ENCODE data around the gene GALNT1.
A peak's percentile ranks its signal among the peaks of the same experiment; 100 is the strongest.

GALNT1 gene

GRCh38 chr18:35673682-35674081, 92.1 kb downstream of the GALNT1 start:
- DNase-seq (ENCODE audit: low read depth): no peak

DNA sequence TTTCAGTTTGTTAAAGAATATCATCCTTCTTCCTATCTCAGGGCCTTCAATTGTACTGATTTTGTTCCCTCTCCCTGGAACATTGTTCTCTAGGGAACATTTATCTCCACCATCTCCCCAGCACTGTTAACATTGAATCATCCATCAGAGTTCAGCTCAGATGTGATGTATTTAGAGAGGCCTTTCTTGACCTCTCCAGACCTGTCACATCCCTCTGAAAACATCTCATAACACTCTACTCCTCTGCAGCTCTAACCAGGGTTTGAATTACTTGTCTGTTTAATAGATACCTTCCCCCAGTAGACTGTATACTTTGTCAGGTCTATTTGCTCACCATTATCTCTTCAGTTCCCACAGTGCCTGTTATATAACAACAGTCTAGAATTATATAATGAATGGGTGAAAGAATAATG, 98.6 kb downstream of the GALNT1 start:
- DNase-seq (ENCODE audit: low read depth): no peak

DNA sequence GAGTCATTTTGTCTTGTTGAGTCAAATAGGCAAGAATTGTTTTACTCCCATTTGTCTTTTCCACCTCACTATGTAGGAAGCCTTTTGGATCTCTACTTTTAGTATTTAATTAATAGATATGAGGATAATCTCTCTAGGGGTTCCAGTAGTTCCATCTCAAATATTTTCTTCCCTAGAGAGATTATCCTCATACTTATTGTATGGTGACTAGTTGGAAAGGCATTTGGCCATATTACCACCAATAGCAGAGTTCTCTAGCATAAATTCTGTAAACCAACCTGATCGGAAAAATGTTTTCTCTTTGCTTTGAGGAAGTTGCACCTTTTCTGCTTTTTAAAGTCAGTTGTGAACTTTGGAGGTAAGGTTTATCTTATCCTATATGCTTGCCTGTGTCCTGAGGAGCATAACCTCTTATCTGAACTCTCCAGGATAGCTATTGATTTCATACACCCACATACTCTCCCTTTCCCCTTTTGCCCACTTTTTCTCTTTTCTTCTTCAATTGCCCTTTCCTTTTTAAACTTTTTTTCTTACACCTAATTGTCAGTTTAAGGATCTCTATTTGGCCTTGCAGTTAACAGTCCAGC, 100.8 kb downstream of the GALNT1 start:
- DNase-seq (ENCODE audit: low read depth): no peak

- DNase-seq (ENCODE audit: low read depth): no peak
Measured at GRCh38 chr18:35683021-35683420, 101.5 kb downstream of the GALNT1 start.

DNA sequence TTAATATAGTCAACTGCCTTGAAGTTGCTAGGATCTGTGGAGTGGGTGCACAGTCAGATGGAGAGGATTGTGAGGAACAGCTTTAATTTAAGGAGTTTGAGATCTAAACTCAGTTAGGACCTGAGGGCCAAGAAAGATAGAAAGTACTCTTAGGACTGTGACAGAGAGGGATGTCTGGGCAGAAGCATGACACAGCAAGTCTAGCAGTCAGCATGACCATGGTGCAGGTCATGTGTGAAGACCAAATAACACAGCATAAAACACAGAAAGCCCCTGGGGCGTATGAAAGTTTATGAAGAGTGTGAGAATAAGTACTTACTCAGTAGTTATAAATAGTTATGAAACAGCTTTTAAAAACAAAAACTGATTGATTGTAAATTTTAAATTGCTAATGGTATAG, 107.2 kb downstream of the GALNT1 start:
- DNase-seq (ENCODE audit: low read depth): no peak

DNA sequence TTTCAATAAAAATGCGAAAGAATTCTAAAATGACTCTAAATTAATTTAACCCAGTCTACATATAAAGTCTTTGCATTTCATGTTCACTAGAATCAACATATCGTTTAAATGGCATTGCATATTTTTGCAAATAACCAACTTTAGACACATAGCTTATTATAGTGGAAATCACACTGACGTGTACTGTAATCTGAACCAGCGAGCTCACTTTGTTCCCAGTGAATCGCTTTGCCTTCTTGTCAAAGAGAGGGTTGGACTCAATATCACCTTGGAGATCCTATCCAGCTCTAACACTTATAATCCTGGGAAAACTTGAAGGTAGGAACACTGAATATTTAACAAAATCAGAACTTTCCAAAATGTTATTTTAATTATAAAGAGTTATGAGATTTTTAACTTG, 108.2 kb downstream of the GALNT1 start:
- no peak for DNase-seq (ENCODE audit: low read depth)

GRCh38 chr18:35691625-35692024, 110.1 kb downstream of the GALNT1 start:
- DNase-seq (ENCODE audit: low read depth): no peak

- no peak for DNase-seq (ENCODE audit: low read depth)
Measured at GRCh38 chr18:35692866-35693265, 111.3 kb downstream of the GALNT1 start.

DNA sequence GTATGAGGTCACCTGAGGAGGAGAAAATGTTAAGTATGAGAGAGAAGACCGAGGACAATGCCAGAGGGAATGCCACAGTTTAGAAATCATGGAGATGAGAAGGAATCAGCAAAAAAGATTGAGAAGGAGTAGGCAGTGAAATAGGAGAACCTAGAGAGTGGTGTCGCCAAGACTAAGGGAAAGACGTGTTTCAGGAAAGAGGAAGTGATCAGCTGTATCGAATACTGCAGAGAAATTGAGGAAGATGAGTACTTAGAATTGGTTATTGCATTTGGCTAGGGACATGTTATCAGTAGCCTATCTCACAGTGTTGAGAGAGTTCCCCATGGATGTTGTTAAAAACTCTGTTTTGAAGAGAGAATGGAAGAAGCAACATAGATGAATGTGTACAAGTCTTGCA, 112.3 kb downstream of the GALNT1 start:
- DNase-seq (ENCODE audit: low read depth): no peak

DNA sequence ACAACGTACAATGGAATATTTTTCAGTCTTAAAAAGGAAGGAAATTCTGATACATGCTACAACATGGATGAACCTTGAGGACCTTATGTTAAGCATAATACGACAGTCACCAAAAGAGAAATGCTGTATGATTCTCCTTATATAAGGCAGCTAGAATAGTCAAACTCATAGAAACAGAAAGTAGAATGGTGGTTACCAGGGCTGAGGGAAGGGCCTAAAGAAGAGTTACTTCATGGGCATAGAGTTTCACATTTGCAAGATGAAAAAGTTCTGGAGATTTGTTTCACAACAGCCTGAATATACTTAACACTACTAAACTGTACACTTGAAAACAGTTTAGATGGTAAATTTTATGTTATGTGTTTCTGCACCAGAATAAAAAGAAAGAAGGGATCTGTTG, 113.3 kb downstream of the GALNT1 start:
- DNase-seq (ENCODE audit: low read depth): no peak

DNA sequence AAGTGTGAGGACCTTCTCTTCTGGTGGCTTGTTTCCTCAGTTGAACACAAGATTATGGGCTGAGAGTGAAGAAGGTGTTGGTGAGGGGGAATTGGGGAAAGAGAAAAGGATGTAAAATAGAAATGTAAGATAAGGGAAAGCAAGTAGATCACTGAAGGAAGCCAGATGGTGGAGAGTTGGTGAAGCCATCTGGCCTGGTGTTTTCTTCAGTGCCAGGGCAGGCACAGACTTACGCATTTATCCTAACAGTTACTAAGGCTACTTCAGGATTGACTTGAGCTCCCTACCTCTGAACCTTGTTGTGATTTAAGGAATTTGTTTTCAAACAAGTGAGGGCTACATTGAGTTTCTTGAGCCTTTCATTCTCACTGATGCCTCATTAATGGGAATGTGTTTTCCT, 113.8 kb downstream of the GALNT1 start:
- no peak for DNase-seq (ENCODE audit: low read depth)

DNA sequence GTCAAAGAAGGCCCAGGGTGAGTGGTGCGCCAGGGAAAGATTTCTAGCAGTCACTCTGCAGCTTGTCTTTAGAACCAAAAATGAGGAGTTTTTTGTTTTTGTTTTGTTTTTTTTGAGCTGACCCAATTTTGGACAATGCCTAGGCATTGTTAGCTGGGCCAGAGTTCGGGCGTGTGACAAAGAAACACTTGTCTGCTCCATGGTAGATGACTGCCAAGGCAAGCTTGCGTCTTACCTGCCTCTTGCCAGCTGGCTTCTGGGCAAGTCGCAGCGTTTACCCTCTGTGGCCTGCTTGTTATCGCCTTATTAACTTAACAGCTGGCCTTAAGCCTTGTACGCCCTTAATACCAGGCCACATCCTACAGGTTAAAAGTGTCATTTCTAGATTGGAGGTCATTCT, 114.3 kb downstream of the GALNT1 start:
- DNase-seq (ENCODE audit: low read depth): no peak

- DNase-seq (ENCODE audit: low read depth): no peak
Measured at GRCh38 chr18:35696307-35696706, 114.8 kb downstream of the GALNT1 start.

- no peak for DNase-seq (ENCODE audit: low read depth)
Measured at GRCh38 chr18:35697869-35698268, 116.3 kb downstream of the GALNT1 start.

- DNase-seq (ENCODE audit: low read depth): no peak
Measured at GRCh38 chr18:35703043-35703688, 121.6 kb downstream of the GALNT1 start.

GRCh38 chr18:35705988-35706387, 124.4 kb downstream of the GALNT1 start:
- DNase-seq (ENCODE audit: low read depth): no peak

GRCh38 chr18:35707247-35707646, 125.7 kb downstream of the GALNT1 start:
- no peak for DNase-seq (ENCODE audit: low read depth)

DNA sequence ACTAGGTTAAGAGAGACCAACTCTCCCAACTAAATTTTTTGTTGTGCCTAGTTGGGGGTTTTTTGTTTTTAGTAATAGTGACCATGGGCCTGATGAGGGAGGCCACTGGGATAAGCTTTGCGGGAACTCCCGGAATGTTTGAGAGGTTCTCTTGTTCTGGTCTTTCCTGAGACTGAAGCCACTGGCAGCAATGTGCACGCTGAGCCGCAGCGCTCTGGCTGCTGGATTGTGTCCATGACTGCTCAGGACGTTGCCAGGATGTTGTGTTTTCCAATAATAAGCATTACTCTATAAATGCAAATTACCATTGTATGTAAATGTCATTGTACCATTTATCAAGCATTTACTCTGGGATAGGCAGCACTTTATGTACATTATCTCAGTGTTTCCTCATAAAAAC, 126.1 kb downstream of the GALNT1 start:
- DNase-seq (ENCODE audit: low read depth): no peak

DNA sequence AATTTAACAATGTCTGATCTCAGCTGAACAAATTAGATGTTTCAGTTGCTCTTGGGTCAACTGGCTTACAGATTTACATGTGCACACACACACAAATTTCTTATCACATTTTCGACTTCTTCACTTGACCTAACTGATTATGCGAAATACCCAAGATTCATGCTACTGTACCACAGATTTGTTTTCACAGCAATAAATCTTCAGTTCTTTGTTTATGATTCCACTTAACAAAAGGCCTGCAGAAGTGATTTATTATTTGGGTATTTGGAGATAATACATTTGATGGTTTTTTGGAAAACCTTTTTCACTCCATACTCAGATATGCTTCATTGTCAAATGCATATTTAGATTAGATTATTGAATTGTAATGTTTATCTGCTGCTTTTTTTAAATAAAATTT, 129.0 kb downstream of the GALNT1 start:
- no peak for DNase-seq (ENCODE audit: low read depth)

DNA sequence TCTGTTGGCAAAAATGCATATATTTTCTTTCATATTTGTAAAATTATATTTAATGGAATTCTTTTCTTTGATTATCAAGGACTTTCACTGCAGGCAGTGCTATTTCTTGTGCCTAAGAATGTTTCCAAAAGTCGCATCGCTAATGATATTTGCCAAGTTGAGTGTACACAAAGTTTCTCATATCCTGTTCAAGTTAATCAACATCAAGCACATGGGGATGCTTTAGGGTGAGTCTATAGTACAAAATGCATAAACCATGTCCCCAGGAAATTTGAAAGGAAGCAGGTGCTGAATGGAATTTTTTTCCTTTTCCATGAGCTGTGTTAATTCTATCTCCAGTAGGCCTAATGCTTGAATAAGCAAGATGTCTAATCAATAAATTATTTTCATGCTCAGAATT, 129.7 kb downstream of the GALNT1 start:
- DNase-seq (ENCODE audit: low read depth): no peak

- DNase-seq (ENCODE audit: low read depth): no peak
Measured at GRCh38 chr18:35713545-35713944, 132.0 kb downstream of the GALNT1 start.

GRCh38 chr18:35714539-35714938, 133.0 kb downstream of the GALNT1 start:
- no peak for DNase-seq (ENCODE audit: low read depth)

DNA sequence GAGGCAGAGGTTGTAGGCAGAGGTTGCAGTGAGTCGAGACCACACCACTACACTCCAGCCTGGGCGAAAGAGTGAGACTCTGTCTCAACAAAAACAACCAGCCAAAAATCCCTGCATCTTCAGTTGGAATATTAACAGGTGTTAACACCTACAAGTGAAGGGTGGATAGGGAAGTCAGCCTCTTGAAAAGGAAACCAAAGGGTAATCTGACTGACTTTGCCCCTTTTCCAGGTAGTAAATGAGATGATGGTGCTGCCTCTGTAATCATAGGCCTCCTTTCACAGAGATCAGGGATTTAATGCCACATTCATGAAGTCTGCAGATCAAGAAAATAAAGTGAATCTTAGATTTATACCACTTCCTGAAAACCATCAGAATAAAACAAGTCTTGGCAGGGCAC, 133.6 kb downstream of the GALNT1 start:
- no peak for DNase-seq (ENCODE audit: low read depth)

- peak; percentile 15 for DNase-seq (ENCODE audit: low read depth)
Measured at GRCh38 chr18:35716169-35716831, 134.8 kb downstream of the GALNT1 start.

Data from CMK (cell line).